M059J (cell line): ENCODE measurements around the gene APOC1. TPM values are rescaled to one million over a fixed set of nuclear protein-coding genes. Genes with fewer than 3 reads are reported as not detected.

ENCODE experiments used
- DNase-seq: peaks from one replicate; pipeline ENCODE4 v3.0.0-alpha.2; 2012; ENCODE audit warnings: low read depth
- total RNA-seq: library from RNA; depleted of rRNA; stranded (reverse); fragments of >200 nt; shearing (Covaris generic); gene quantifications from 2 replicates; pipeline ENCODE4 v1.2.3, GENCODE V29; 2014; rRNA removed

Gene APOC1
- total RNA-seq, 1 experiment from 2014 or later: 1.4 TPM

DNA sequence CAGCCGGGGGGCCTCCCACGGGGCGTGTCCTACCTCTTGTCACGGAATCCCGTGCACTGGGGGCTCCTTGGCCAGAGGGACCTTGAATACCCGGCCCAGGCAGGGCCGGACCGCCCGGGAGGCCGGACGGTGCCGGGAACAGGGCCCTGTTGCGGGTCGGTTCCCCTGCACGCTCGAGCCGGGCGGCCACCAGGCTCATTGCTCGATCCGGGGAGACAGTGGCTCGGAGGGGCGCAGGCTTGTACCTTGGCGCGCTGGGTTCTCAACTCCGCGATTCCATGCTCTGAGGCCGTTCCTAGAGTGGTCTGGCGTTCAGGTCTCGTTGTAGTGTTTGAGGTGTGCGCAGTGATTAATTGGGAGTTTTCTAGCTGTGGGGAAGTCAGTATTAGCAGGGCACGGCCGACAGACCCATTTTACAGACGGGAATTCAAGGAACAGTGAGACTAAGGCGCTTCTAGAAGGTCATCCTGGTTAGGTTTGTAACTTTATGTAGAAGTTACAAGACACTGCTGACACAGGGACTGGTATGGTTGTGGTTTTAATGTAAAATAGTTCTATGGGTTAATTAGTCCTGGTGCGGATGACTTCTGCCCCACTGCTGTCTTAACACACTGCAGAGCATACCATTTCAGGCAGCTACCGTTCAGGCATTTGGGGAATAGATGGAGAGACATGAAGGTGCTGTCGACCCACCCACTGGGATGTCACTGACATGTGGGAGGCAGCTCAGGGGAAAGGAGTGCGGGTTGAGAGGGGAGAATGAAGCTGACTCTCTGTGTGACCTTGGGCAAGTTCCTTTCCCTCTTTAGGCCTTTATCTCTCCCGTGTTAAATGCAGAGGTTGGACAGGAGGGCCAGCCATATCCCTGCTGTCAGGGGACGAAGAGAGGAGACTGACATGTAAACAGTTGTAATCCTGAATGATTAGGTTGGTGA lies 41.4 kb downstream of the APOC1 start:
- DNase-seq: no peak

DNA sequence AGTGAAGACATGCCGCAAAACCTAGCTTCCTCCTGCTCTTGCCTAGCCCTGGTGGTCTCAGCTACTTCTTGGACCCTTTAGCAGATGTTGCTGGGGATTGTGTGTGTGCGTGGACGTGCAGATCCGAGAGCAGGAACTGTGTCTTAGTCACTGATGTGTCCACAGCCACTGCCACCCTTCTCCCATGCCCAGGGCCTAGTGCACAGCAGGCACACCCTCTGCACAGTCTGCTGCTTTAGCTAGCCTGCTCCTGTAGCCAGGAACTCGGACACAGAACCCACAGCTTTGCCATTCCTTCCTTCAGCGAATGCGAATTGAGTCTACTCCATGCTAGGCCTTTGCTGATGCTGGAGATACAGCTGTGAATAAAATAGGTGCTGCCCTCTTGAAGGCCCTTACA lies 43.1 kb downstream of the APOC1 start:
- no peak for DNase-seq

DNA sequence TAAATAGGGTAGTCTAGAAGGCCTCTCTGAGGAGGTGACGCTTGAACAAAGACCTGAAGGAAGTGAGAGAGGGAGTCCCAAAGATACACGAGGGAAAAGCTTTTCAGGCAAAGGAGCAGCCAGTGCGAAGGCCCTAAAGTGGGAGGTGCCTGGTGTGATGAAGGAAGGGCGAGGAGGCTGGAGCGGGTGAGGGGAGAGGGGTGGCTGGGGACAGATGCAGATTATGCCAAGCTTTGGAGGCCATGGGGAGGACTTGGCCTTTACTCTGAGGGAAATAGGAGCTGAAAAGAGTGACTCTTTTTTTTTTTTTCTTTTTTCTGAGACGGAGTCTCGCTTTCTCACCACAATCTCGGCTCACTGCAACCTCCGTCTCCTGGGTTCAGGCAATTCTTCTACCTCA lies 43.7 kb downstream of the APOC1 start:
- DNase-seq: no peak

- no peak for DNase-seq
These were observed 45.3 kb downstream of the APOC1 start for GRCh38 chr19:44959691-44960090.

- no peak for DNase-seq
These were observed 46.7 kb downstream of the APOC1 start for GRCh38 chr19:44960906-44961728.

GRCh38 chr19:44961821-44962220 lies 47.4 kb downstream of the APOC1 start:
- no peak for DNase-seq

- no peak for DNase-seq
These were observed 53.7 kb downstream of the APOC1 start for GRCh38 chr19:44968118-44968517.

- DNase-seq: no peak
These were observed 54.3 kb downstream of the APOC1 start for GRCh38 chr19:44968670-44969069.

Other genes starting within 250 kb of the APOC1 start
- 1.2 and 1.8 TPM in 2 replicates for gene CEACAM19, start 243.1 kb upstream of the APOC1 start, total RNA-seq
- gene CEACAM16, start 215.5 kb upstream of the APOC1 start, total RNA-seq: not detected in 2 replicates
- 6.8 and 21.6 TPM in 2 replicates for gene BCL3, start 165.9 kb upstream of the APOC1 start, total RNA-seq
- not detected in 2 replicates for gene CBLC, start 136.7 kb upstream of the APOC1 start, total RNA-seq
- 23.3 and 49.5 TPM in 2 replicates for gene BCAM, start 105.5 kb upstream of the APOC1 start, total RNA-seq
- gene NECTIN2, start 68.3 kb upstream of the APOC1 start, total RNA-seq: 136 and 161 TPM in 2 replicates
- 100 and 113 TPM in 2 replicates for gene TOMM40, start 23.4 kb upstream of the APOC1 start, total RNA-seq
- gene APOE, start 8.8 kb upstream of the APOC1 start, total RNA-seq: 1.6 and 3.5 TPM in 2 replicates
- gene APOC4, start 27.6 kb downstream of the APOC1 start, total RNA-seq: not detected in 2 replicates
- gene APOC2, start 31.4 kb downstream of the APOC1 start, total RNA-seq: not detected in 2 replicates
- gene CLPTM1, start 40.8 kb downstream of the APOC1 start, total RNA-seq: 47.6 and 70.6 TPM in 2 replicates
- 3.3 and 4.9 TPM in 2 replicates for gene RELB, start 86.9 kb downstream of the APOC1 start, total RNA-seq
- 18.6 and 64.6 TPM in 2 replicates for gene CLASRP, start 124.4 kb downstream of the APOC1 start, total RNA-seq
- not detected in 2 replicates for gene ZNF296, start 161.9 kb downstream of the APOC1 start, total RNA-seq
- 44.2 and 67.2 TPM in 2 replicates for gene GEMIN7, start 164.7 kb downstream of the APOC1 start, total RNA-seq
- gene PPP1R37, start 178.6 kb downstream of the APOC1 start, total RNA-seq: 26.0 and 44.8 TPM in 2 replicates
- not detected in 2 replicates for gene NKPD1, start 246.4 kb downstream of the APOC1 start, total RNA-seq